H9 (cell line): ENCODE results near the gene SYNE4. TPM values are rescaled to one million over a fixed set of nuclear protein-coding genes. Genes with fewer than 3 reads are reported as not detected.

Experiments used
- DNase-seq: peaks from one replicate; pipeline ENCODE4 v3.0.0-alpha.2; 2017
- H2AFZ ChIP-seq: one replicate; pipeline ENCODE4 v1.6.1; 2013; ENCODE audit warnings: mild to moderate bottlenecking, low read length, control low read depth, moderate library complexity
- H2AK5ac ChIP-seq: 2 replicates; pipeline ENCODE4 v1.6.1; 2013; ENCODE audit warnings: low read length, control low read depth, mixed read lengths; ENCODE audit not compliant: insufficient read length
- H2BK120ac ChIP-seq: one replicate; pipeline ENCODE4 v1.6.1; 2013; ENCODE audit warnings: low read depth, mild to moderate bottlenecking, low read length, control low read depth, inconsistent platforms; ENCODE audit not compliant: poor library complexity, severe bottlenecking
- H2BK12ac ChIP-seq: 2 replicates; pipeline ENCODE4 v1.6.1; 2013; ENCODE audit warnings: low read length, control low read depth, mixed read lengths, low read depth; ENCODE audit not compliant: insufficient read length
- H2BK15ac ChIP-seq: 2 replicates; pipeline ENCODE4 v1.6.1; 2013; ENCODE audit warnings: low read depth, low read length, control low read depth
- H2BK20ac ChIP-seq: one replicate; pipeline ENCODE4 v1.6.1; 2013; ENCODE audit warnings: low read depth, mild to moderate bottlenecking, low read length, control low read depth, inconsistent platforms; ENCODE audit not compliant: poor library complexity, severe bottlenecking
- H2BK5ac ChIP-seq: 2 replicates; pipeline ENCODE4 v1.6.1; 2013; ENCODE audit warnings: low read length, control low read depth, mixed read lengths; ENCODE audit not compliant: insufficient read length
- H3K14ac ChIP-seq: 2 replicates; pipeline ENCODE4 v1.6.1; 2013; ENCODE audit warnings: low read length, control low read depth; ENCODE audit not compliant: insufficient read depth
- H3K18ac ChIP-seq: 2 replicates; pipeline ENCODE4 v1.6.1; 2013; ENCODE audit warnings: low read depth, mild to moderate bottlenecking, mixed read lengths, low read length, control low read depth; ENCODE audit not compliant: insufficient read length
- H3K23ac ChIP-seq: 2 replicates; pipeline ENCODE4 v1.6.1; 2013; ENCODE audit warnings: low read length, control low read depth, mixed read lengths, low read depth; ENCODE audit not compliant: insufficient read length
- H3K23me2 ChIP-seq: 2 replicates; pipeline ENCODE4 v1.6.1; 2013; ENCODE audit warnings: low read depth, mild to moderate bottlenecking, mixed read lengths, low read length, control low read depth; ENCODE audit not compliant: insufficient read length, poor library complexity, severe bottlenecking
- H3K27ac ChIP-seq: 2 replicates; pipeline ENCODE4 v1.5.1; 2013; ENCODE audit warnings: low read length, control low read depth, mixed read lengths, low read depth; ENCODE audit not compliant: insufficient read length
- H3K27me3 ChIP-seq: 2 replicates; pipeline ENCODE4 v1.6.1; 2013; ENCODE audit warnings: low read length, control low read depth, inconsistent platforms; ENCODE audit not compliant: insufficient read depth
- H3K4ac ChIP-seq: 2 replicates; pipeline ENCODE4 v1.6.1; 2013; ENCODE audit warnings: low read depth, mild to moderate bottlenecking, control low read depth, inconsistent platforms, low read length, moderate library complexity
- H3K4me1 ChIP-seq: 2 replicates; pipeline ENCODE4 v1.6.1; 2013; ENCODE audit warnings: low read length, control low read depth, inconsistent platforms; ENCODE audit not compliant: insufficient read depth
- H3K4me2 ChIP-seq: 2 replicates; pipeline ENCODE4 v1.6.1; 2013; ENCODE audit warnings: low read length, control low read depth, mixed read lengths; ENCODE audit not compliant: insufficient read length, insufficient read depth
- H3K56ac ChIP-seq: 2 replicates; pipeline ENCODE4 v1.6.1; 2013; ENCODE audit warnings: low read depth, mild to moderate bottlenecking, mixed read lengths, low read length, control low read depth; ENCODE audit not compliant: insufficient read length
- H3K79me1 ChIP-seq: 2 replicates; pipeline ENCODE4 v1.6.1; 2013; ENCODE audit warnings: low read depth, mild to moderate bottlenecking, moderate library complexity, low read length, control low read depth, inconsistent platforms; ENCODE audit not compliant: insufficient read depth, poor library complexity, severe bottlenecking
- H3K79me2 ChIP-seq: 2 replicates; pipeline ENCODE4 v1.6.1; 2013; ENCODE audit warnings: low read length, control low read depth, inconsistent platforms; ENCODE audit not compliant: insufficient read depth
- H3K9ac ChIP-seq: 2 replicates; pipeline ENCODE4 v1.6.1; 2013; ENCODE audit warnings: low read length, control low read depth, mixed read lengths; ENCODE audit not compliant: insufficient read length; ENCODE audit errors: extremely low read depth
- H3K9me3 ChIP-seq: one replicate; pipeline ENCODE4 v1.6.1; 2013; ENCODE audit warnings: low read depth, low read length, inconsistent platforms; ENCODE audit not compliant: control insufficient read depth
- H3T11ph ChIP-seq: one replicate; pipeline ENCODE4 v1.6.1; 2013; ENCODE audit warnings: mild to moderate bottlenecking, low read length, control low read depth, inconsistent platforms
- H4K20me1 ChIP-seq: one replicate; pipeline ENCODE4 v1.6.1; 2013; ENCODE audit not compliant: control insufficient read depth, insufficient read length, insufficient read depth
- H4K5ac ChIP-seq: 2 replicates; pipeline ENCODE4 v1.6.1; 2013; ENCODE audit warnings: low read depth, mild to moderate bottlenecking, mixed read lengths, low read length, control low read depth; ENCODE audit not compliant: insufficient read length
- H4K8ac ChIP-seq: replicated peaks from 2 replicates; pipeline ENCODE4 v1.6.1; 2013; ENCODE audit warnings: low read length, control low read depth, mixed read lengths, low read depth; ENCODE audit not compliant: insufficient read length
- H4K91ac ChIP-seq: 2 replicates; pipeline ENCODE4 v1.6.1; 2013; ENCODE audit warnings: low read depth, mild to moderate bottlenecking, moderate library complexity, mixed read lengths, low read length, control low read depth; ENCODE audit not compliant: insufficient read length
- H3K27ac Mint-ChIP-seq, 3 experiments: 2 replicates in 2 of 3; 3 replicates in 1 of 3; pipeline ENCODE4 v1.8.0; 2020 to 2021; ENCODE audit warnings: mixed read lengths in 3 of 3, mild to moderate bottlenecking in 1 of 3, moderate library complexity in 1 of 3
- H3K27me3 Mint-ChIP-seq: 2 replicates; pipeline ENCODE4 v1.8.0; 2021; ENCODE audit warnings: low read depth, mild to moderate bottlenecking, moderate library complexity, mixed read lengths
- H3K36me3 Mint-ChIP-seq, 3 experiments: 2 replicates in 2 of 3; 3 replicates in 1 of 3; pipeline ENCODE4 v1.8.0; 2020 to 2021; ENCODE audit warnings: low read depth in 3 of 3, mixed read lengths in 3 of 3; ENCODE audit not compliant: insufficient read depth in 1 of 3
- H3K4me1 Mint-ChIP-seq, 2 experiments: 2 replicates each; pipeline ENCODE4 v1.8.0; 2020; ENCODE audit warnings: mixed read lengths in 2 of 2
- H3K4me3 Mint-ChIP-seq, 2 experiments: 2 replicates in 1 of 2; 3 replicates in 1 of 2; pipeline ENCODE4 v1.8.0; 2020 to 2021; ENCODE audit warnings: mild to moderate bottlenecking in 2 of 2, mixed read lengths in 2 of 2, moderate library complexity in 1 of 2
- H3K9me3 Mint-ChIP-seq, 2 experiments: 2 replicates in 1 of 2; 3 replicates in 1 of 2; pipeline ENCODE4 v1.8.0; 2020; ENCODE audit warnings: mild to moderate bottlenecking in 2 of 2, mixed read lengths in 2 of 2, moderate library complexity in 1 of 2
- WGBS: extraction: QIAGEN DNeasy Blood & Tissue Kit; methylation state at CpG from one replicate; pipeline ENCODE4 v1.1.7; 2013; ENCODE audit warnings: missing lambda C conversion rate, low lambda C conversion rate, mixed read lengths; ENCODE audit not compliant: insufficient read length; ENCODE audit errors: extremely low coverage; 5-methylcytosine and 5-hydroxymethylcytosine counted together
- total RNA-seq: library from RNA; stranded (reverse); gene quantifications from 2 replicates; pipeline ENCODE4 v1.2.1, GENCODE V29; 2021
- TF ChIP-seq, protein P1 (sequence below): fragments of 200-600 bp; sonication (generic); conservative IDR thresholded peaks from 3 replicates; pipeline ENCODE4 v1.8.0; 2021; ENCODE audit warnings: antibody characterized with exemption, mild to moderate bottlenecking

Gene SYNE4
- total RNA-seq, 1 experiment from 2014 or later, result 19.2 TPM

DNA sequence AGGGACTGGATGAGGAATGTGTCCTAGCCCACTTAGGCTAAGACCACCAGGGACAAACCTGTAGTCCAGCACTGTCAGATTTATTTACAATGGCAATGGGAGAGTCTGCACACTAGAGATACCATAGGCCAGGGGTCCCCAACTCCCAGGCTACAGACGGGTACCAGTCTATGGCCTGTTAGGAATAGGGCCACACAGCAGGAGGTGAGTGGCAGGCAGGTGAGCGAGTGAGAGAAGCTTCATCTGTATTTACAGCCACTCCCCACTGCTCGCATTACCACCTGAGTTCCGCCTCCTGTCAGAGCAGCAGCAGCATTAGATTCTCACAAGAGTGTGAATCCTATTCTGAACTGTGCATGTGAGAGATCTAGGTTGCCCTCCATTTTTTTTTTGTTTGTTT, 43.0 kb upstream of the SYNE4 start:
- Mint-ChIP-seq H3K4me3 (peak overlapping the region in 1 of 2 experiments; percentile 66; a peak in 2 of 5 replicates), H3K9me3 (no peaks in the 10 kb centered on the region), H3K27me3 (no peaks in the 10 kb centered on the region; the same call in none of the 2 replicates), H3K4me1 (peaks cover 25 to 33% of the 10 kb centered on the region in 2 experiments), H3K27ac (peak overlapping the region; percentile 37 to 63 (median 59); a peak in 5 of 7 replicates), H3K36me3 (no peaks in the 10 kb centered on the region; a peak in 2 of 7 replicates)
- Histone ChIP-seq H2BK15ac (no peak overlapping the region), H2AK5ac (no peak overlapping the region), H3K4ac (no peak overlapping the region), H3K4me1 (peaks cover 4% of the 10 kb centered on the region; the same call in 1 of the 2 replicates), H2AFZ (no peak overlapping the region), H4K20me1 (no peaks in the 10 kb centered on the region), H3K23me2 (peaks cover 10% of the 10 kb centered on the region), H3K9ac (no peak overlapping the region), H2BK120ac (no peak overlapping the region), H3K14ac (no peak overlapping the region), H3K56ac (no peak overlapping the region), H4K8ac (no peak overlapping the region), H3K18ac (no peak overlapping the region), H4K5ac (no peak overlapping the region), H2BK20ac (no peak overlapping the region), H3K23ac (no peak overlapping the region), H3K9me3 (no peaks in the 10 kb centered on the region), H3K27ac (no peak overlapping the region), H3K4me2 (peak overlapping the region; percentile 2), H3K79me2 (no peaks in the 10 kb centered on the region; the same call in 1 of the 2 replicates), H4K91ac (no peak overlapping the region), H2BK12ac (no peak overlapping the region), H2BK5ac (no peak overlapping the region), H3K79me1 (no peaks in the 10 kb centered on the region), H3K27me3 (no peaks in the 10 kb centered on the region), H3T11ph (no peak overlapping the region)
- TF ChIP-seq, protein P1, sequence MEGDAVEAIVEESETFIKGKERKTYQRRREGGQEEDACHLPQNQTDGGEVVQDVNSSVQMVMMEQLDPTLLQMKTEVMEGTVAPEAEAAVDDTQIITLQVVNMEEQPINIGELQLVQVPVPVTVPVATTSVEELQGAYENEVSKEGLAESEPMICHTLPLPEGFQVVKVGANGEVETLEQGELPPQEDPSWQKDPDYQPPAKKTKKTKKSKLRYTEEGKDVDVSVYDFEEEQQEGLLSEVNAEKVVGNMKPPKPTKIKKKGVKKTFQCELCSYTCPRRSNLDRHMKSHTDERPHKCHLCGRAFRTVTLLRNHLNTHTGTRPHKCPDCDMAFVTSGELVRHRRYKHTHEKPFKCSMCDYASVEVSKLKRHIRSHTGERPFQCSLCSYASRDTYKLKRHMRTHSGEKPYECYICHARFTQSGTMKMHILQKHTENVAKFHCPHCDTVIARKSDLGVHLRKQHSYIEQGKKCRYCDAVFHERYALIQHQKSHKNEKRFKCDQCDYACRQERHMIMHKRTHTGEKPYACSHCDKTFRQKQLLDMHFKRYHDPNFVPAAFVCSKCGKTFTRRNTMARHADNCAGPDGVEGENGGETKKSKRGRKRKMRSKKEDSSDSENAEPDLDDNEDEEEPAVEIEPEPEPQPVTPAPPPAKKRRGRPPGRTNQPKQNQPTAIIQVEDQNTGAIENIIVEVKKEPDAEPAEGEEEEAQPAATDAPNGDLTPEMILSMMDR, result peak; percentile 7; the same call in 1 of the 3 replicates
- DNase-seq, result peak; percentile 61
- no CpG with 5 or more reads among the region's 4 CpGs for whole genome bisulfite sequencing
